ENCODE results near the gene CRTAC1. TPM values are rescaled to one million over a fixed set of nuclear protein-coding genes. Genes with fewer than 3 reads are reported as not detected.

The CRTAC1 gene
- total RNA-seq, 1 donor from 2014 or later = 2.3 TPM

DNA sequence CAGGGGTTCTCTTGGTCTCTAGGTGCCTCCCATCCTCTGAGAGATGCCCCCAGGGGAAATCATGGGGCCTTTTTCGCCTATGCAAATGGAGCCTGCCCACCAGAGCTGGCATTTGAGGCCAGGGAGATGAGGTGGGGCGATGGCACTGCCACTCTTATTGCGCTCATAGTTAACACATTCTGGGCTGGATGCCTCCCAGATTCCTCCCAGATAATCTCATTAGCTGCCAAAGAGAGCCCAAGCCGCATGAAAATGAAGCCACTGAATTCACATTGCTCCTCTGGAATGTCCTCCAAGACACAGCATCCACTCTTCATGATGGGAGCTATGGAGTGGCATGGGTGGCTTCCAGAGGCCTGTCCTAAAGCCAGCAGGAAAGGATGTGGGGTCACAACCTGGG lies 119.8 kb downstream of the CRTAC1 start:
- Histone ChIP-seq H3K4me1 (peaks cover 11% of the 10 kb centered on the region), H3K4me3 (no peak overlapping the region), H3K9me3 (replicated peaks) (no peaks in the 10 kb centered on the region), H3K27ac (replicated peaks) (no peak overlapping the region), H3K36me3 (no peaks in the 10 kb centered on the region), H3K27me3 (ENCODE audit: low read depth) (peaks cover 16% of the 10 kb centered on the region)
- no peak for DNase-seq
- TF ChIP-seq, protein P1, sequence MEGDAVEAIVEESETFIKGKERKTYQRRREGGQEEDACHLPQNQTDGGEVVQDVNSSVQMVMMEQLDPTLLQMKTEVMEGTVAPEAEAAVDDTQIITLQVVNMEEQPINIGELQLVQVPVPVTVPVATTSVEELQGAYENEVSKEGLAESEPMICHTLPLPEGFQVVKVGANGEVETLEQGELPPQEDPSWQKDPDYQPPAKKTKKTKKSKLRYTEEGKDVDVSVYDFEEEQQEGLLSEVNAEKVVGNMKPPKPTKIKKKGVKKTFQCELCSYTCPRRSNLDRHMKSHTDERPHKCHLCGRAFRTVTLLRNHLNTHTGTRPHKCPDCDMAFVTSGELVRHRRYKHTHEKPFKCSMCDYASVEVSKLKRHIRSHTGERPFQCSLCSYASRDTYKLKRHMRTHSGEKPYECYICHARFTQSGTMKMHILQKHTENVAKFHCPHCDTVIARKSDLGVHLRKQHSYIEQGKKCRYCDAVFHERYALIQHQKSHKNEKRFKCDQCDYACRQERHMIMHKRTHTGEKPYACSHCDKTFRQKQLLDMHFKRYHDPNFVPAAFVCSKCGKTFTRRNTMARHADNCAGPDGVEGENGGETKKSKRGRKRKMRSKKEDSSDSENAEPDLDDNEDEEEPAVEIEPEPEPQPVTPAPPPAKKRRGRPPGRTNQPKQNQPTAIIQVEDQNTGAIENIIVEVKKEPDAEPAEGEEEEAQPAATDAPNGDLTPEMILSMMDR (IDR thresholded peaks at IDR 0.05; ENCODE audit: borderline replicate concordance) = no peak
- intact Hi-C loops (cut with micrococcal nuclease) = loop anchor here (5.0 kb wide), 1 partner anchor 132 kb away; no protein-coding TSS in a partner anchor

DNA sequence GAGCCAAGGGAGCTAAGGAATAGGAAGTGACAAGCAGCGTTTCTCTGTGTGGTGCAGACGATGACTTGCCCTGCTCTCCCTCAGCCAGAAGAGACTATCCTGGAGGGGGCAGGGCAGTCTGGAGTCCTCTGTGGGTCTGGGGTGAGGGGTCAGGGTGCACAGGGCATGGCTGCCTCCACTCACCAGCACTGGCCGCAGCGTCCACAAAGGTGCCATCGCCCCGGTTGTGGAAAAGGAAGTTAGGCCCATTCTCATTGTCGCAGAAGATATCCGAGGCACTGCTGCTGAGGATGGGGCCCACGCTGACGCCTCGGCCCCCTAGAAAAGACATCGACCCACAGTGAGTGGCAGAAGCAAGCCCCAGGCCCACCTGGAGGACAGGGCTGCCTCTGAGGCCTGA lies 122.6 kb downstream of the CRTAC1 start:
- H3K36me3 ChIP-seq = no peaks in the 10 kb centered on the region
- H3K27me3 ChIP-seq (ENCODE audit: low read depth) = peaks cover 14% of the 10 kb centered on the region
- TF ChIP-seq, protein P1 (IDR thresholded peaks at IDR 0.05; ENCODE audit: borderline replicate concordance) = no peak
- no peak for DNase-seq
- intact Hi-C loops (cut with micrococcal nuclease) = no loop called here
- no peaks in the 10 kb centered on the region for H3K9me3 ChIP-seq (replicated peaks)
- no peak overlapping the region for H3K27ac ChIP-seq (replicated peaks)
- peaks cover 14% of the 10 kb centered on the region for H3K4me1 ChIP-seq
- no peak overlapping the region for H3K4me3 ChIP-seq

DNA sequence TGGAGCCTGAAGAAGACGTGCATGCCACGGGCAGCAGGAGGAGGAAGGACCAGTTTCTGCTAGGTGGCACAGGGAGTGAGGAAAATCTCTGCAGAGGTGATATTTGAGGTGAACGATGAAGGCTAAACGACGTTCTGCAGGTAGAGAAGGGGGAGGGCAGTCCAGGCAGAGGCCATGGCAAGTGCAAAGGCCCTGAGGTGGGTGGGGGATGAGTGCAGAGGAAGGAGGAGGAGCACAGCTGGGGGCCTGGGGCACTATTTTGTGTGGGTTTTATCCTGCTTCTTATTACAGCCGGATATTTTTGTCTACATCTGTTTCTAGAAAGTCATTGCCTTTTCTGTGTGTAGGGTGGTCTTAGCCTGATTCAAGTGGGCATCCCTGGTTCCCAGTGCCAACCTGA lies 123.2 kb downstream of the CRTAC1 start:
- Histone ChIP-seq H3K27me3 (ENCODE audit: low read depth) (peaks cover 14% of the 10 kb centered on the region), H3K4me1 (peaks cover 17% of the 10 kb centered on the region), H3K4me3 (no peak overlapping the region), H3K27ac (replicated peaks) (no peak overlapping the region), H3K36me3 (no peaks in the 10 kb centered on the region), H3K9me3 (replicated peaks) (no peaks in the 10 kb centered on the region)
- intact Hi-C loops (cut with micrococcal nuclease) = no loop called here
- DNase-seq = no peak
- TF ChIP-seq, protein P1 (IDR thresholded peaks at IDR 0.05; ENCODE audit: borderline replicate concordance) = no peak

DNA sequence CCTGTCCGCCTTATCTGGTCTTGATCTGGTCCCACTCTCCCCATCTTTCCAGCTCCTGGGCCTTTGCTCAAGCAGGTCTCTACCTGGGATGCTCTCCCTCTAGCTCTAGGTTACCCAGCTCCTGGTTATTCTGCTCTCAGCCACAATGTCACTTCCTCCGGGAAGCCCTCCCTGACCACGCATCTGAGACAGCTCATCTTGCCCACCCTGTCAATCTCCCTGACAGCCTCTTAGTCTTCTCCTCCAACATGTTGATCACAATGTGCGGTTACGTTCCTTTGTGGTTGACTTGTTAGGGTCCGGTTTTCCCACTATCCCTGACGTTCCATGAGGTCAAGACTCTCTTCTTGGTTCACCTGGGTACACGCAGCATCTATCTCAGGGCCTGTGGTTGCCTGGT lies 125.1 kb downstream of the CRTAC1 start:
- intact Hi-C loops (cut with micrococcal nuclease) = no loop called here
- no peak overlapping the region for H3K4me3 ChIP-seq
- H3K9me3 ChIP-seq (replicated peaks) = no peaks in the 10 kb centered on the region
- H3K27ac ChIP-seq (replicated peaks) = no peak overlapping the region
- no peaks in the 10 kb centered on the region for H3K36me3 ChIP-seq
- DNase-seq = no peak
- peaks cover 17% of the 10 kb centered on the region for H3K4me1 ChIP-seq
- H3K27me3 ChIP-seq (ENCODE audit: low read depth) = peaks cover 14% of the 10 kb centered on the region
- TF ChIP-seq, protein P1 (IDR thresholded peaks at IDR 0.05; ENCODE audit: borderline replicate concordance) = no peak

DNA sequence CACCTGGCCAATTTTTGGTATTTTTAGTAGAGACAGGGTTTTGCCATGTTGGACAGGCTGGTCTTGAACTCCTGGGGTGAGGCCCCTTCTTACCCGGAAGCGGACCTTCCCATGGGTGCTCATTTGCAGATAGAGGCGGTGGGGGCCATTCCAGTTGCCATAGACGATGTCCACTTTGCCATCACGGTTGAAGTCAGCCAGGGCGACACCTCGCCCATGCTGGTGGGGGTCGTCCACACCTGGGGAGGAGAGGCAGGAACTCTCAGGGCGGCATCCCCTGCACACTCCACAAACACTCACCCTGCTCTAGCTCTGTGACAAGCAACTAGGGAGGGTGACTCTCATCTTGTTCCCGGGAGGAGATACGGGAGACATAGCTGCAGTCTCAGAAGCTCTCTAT lies 125.8 kb downstream of the CRTAC1 start:
- peaks cover 18% of the 10 kb centered on the region for H3K27me3 ChIP-seq (ENCODE audit: low read depth)

More for the DNA sequence above, 125.8 kb downstream of the CRTAC1 start:
- TF ChIP-seq, protein P1 (IDR thresholded peaks at IDR 0.05; ENCODE audit: borderline replicate concordance) = no peak
- DNase-seq = no peak
- no peaks in the 10 kb centered on the region for H3K9me3 ChIP-seq (replicated peaks)
- H3K4me3 ChIP-seq = no peak overlapping the region
- no peak overlapping the region for H3K27ac ChIP-seq (replicated peaks)
- no peaks in the 10 kb centered on the region for H3K36me3 ChIP-seq
- intact Hi-C loops (cut with micrococcal nuclease) = no loop called here
- H3K4me1 ChIP-seq = peaks cover 17% of the 10 kb centered on the region
